Left lung (tissue), 10 donors: Measurements from ENCODE around the gene BTK. TPM values are rescaled to one million over a fixed set of nuclear protein-coding genes. Genes with fewer than 3 reads are reported as not detected.

Source experiments
- ATAC-seq: fragments of 200-7000 bp; cut with Tn5 transposase; one replicate; pipeline ENCODE4 v1.9.1; 2020; ENCODE audit warnings: moderate library complexity
- DNase-seq, 4 donors: peaks; one replicate each; pipeline ENCODE4 v3.0.0-alpha.2; 2013 to 2020
- H3K27ac ChIP-seq, 2 donors: fragments of 200-600 bp; sonication (generic) in 1 of 2; one replicate each; pipeline versions ENCODE4 v1.5.0 to v1.8.0; 2020 to 2021
- H3K27me3 ChIP-seq, 2 donors: fragments of 200-600 bp; sonication (generic) in 1 of 2; one replicate each; pipeline versions ENCODE4 v1.5.0 to v1.8.0; 2020 to 2021
- H3K36me3 ChIP-seq, 2 donors: fragments of 200-600 bp; sonication (generic) in 1 of 2; one replicate each; pipeline versions ENCODE4 v1.5.0 to v1.8.0; 2020 to 2021
- H3K4me1 ChIP-seq, 2 donors: fragments of 200-600 bp; one replicate each; pipeline ENCODE4 v1.8.0; 2021
- H3K4me3 ChIP-seq, 2 donors: fragments of 200-600 bp; sonication (generic) in 1 of 2; one replicate each; pipeline versions ENCODE4 v1.5.0 to v1.8.0; 2020 to 2021; ENCODE audit warnings: mild to moderate bottlenecking in 1 of 2
- H3K9me3 ChIP-seq, 2 donors: fragments of 200-600 bp; sonication (generic) in 1 of 2; one replicate each; pipeline versions ENCODE4 v1.5.0 to v1.8.0; 2020 to 2021
- intact Hi-C, 2 donors: fragments of 100-400 bp; cut with DNase I; formaldehyde crosslinking; loops; one replicate each; pipeline versions ENCODE4 v1.11.2 to v1.14.2; 2022
- polyA plus RNA-seq, 6 donors: library from polyadenylated mRNA; unstranded; fragments of 120-200 nt; gene quantifications; one replicate each; pipeline ENCODE4 v1.2.1, GENCODE V29; 2013; ENCODE audit not compliant: insufficient read length in 6 of 6
- total RNA-seq, 2 donors: library from RNA; stranded (reverse); fragmentation: NEBNext Ultra II Directional; extraction: Animal tissue kit (Norgen Biotek cat#: 25700); gene quantifications; one replicate each; pipeline ENCODE4 v1.2.1, GENCODE V29; 2021
- TF ChIP-seq, protein P1 (sequence below), 2 donors: fragments of 200-600 bp; sonication (generic) in 1 of 2; IDR thresholded peaks; one replicate each; pipeline versions ENCODE4 v1.5.0 to v1.8.0; 2021; ENCODE audit warnings: antibody characterized with exemption in 2 of 2
- donor health status: DM: no; HTN: yes; CAD: no.
- donor health status: DM: no; HTN: no; CAD: no.

Gene BTK
- total and polyA plus RNA-seq, 8 donors = 4.2 to 26.6 (median 4.8) TPM

DNA sequence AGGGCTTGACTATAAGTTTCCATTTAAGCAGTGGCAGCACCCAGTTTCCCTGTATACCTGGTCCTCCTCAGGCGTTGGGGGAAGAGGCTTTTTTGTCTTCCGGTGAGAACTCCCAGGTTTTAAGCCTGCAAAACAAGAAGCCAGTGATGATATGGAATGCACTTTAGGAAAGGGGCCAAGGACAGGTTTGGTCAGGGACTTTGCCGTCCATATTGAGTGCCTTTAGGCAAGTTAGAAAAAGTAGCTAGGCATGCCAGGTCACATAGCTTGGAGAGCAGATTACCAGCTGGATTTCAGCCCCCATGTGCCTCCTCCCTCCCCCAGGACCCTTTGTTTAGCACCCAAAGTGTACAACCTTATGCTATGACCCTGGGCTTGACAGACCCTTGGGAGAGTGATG is 23.9 kb downstream of the BTK start:
- TF ChIP-seq, protein P1, sequence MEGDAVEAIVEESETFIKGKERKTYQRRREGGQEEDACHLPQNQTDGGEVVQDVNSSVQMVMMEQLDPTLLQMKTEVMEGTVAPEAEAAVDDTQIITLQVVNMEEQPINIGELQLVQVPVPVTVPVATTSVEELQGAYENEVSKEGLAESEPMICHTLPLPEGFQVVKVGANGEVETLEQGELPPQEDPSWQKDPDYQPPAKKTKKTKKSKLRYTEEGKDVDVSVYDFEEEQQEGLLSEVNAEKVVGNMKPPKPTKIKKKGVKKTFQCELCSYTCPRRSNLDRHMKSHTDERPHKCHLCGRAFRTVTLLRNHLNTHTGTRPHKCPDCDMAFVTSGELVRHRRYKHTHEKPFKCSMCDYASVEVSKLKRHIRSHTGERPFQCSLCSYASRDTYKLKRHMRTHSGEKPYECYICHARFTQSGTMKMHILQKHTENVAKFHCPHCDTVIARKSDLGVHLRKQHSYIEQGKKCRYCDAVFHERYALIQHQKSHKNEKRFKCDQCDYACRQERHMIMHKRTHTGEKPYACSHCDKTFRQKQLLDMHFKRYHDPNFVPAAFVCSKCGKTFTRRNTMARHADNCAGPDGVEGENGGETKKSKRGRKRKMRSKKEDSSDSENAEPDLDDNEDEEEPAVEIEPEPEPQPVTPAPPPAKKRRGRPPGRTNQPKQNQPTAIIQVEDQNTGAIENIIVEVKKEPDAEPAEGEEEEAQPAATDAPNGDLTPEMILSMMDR (IDR thresholded peaks at IDR 0.05) = no peak
- ATAC-seq = no peak

DNA sequence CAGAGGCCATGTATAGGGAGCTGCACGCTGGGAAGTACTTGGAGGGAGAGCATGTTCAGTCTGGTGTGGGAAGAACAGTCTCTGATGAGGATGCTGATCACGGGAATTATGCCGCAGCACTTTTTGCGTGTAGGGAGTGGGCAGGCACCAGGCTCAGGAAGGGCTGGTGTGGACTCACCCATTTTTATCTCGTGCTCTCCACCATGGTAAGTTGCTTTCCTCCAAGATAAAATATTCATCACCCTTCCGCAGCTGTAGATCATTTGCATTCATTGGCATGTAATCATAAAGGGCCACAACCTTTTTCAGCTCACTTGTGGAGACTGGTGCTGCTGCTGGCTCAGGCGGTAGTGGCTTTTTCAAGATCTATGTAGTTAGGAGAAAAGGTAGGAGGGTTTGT is 25.6 kb downstream of the BTK start:
- H3K4me1 ChIP-seq = no peaks in the 10 kb centered on the region
- H3K4me3 ChIP-seq = no peak overlapping the region
- ATAC-seq (no peak), DNase-seq (no peak)
- H3K27me3 ChIP-seq = no peaks in the 10 kb centered on the region
- no peaks in the 10 kb centered on the region for H3K9me3 ChIP-seq
- intact Hi-C loops = no loop called here
- no peak overlapping the region for H3K27ac ChIP-seq
- TF ChIP-seq, protein P1 (IDR thresholded peaks at IDR 0.05) = no peak
- H3K36me3 ChIP-seq = peaks cover 0 to 18% of the 10 kb centered on the region in 2 donors

More for the DNA sequence above, 23.9 kb downstream of the BTK start:
- H3K27ac ChIP-seq = no peak overlapping the region
- no peaks in the 10 kb centered on the region for H3K4me1 ChIP-seq
- no peak overlapping the region for H3K4me3 ChIP-seq
- peaks cover 0 to 18% of the 10 kb centered on the region in 2 donors for H3K36me3 ChIP-seq
- H3K9me3 ChIP-seq = no peaks in the 10 kb centered on the region
- no peak for DNase-seq
- intact Hi-C loops = no loop called here
- H3K27me3 ChIP-seq = no peaks in the 10 kb centered on the region

DNA sequence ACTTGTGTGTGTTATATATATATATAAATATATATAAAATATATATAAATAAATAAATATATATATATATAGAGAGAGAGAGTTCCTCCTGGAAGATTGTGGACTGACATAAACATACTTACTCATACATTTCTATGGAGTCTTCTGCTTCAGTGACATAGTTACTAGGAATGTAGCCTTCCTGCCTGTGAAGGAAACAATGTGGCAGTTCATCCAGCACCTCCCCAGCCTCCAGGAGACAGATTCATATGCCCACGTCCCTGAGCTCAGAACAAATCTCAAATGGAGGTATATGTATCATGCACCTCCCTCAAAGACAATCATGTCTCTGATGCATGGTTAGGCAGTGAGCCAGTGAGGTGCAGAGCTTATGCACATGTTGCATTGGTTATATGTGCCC is 26.0 kb downstream of the BTK start:
- no peak overlapping the region for H3K27ac ChIP-seq
- no peaks in the 10 kb centered on the region for H3K9me3 ChIP-seq
- peaks cover 0 to 18% of the 10 kb centered on the region in 2 donors for H3K36me3 ChIP-seq
- TF ChIP-seq, protein P1 (IDR thresholded peaks at IDR 0.05) = no peak
- intact Hi-C loops = no loop called here
- ATAC-seq = no peak
- H3K27me3 ChIP-seq = no peaks in the 10 kb centered on the region
- H3K4me1 ChIP-seq = no peaks in the 10 kb centered on the region
- DNase-seq = no peak
- no peak overlapping the region for H3K4me3 ChIP-seq

DNA sequence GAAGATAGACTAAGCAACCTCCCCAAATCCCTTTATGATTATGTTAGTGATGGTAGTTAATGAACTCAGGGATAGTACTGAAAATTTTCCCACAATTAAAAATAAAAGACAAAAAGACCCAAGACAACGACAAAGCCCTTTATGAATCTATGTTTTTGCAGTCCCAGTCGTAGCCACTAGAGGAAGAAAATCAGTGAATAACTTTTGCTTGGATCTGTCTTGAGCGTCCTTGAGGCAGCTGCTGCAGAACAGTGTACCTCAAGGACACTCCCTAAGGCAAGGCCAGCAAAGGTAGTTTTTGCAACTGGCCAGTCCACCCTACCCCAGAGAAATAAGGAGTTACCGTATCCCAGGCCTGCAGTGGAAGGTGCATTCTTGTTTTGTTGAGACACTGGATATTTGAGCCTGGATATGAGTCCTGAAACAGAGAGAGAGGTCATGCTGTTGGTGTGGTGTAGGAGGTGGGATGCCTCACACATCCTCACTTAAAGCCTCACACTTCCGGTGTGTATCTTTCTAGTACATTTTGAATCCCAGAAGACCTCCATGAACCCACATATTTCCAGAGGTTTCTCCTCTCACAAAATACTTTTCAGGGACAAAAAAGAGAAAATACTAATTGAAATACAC is 28.7 kb downstream of the BTK start:
- no peak for ATAC-seq
- TF ChIP-seq, protein P1 (IDR thresholded peaks at IDR 0.05) = no peak
- peaks cover 0 to 25% of the 10 kb centered on the region in 2 donors for H3K36me3 ChIP-seq
- intact Hi-C loops = no loop called here
- no peak overlapping the region for H3K27ac ChIP-seq
- H3K4me3 ChIP-seq = no peak overlapping the region
- H3K9me3 ChIP-seq = no peaks in the 10 kb centered on the region
- no peak for DNase-seq
- H3K4me1 ChIP-seq = no peaks in the 10 kb centered on the region
- no peaks in the 10 kb centered on the region for H3K27me3 ChIP-seq

DNA sequence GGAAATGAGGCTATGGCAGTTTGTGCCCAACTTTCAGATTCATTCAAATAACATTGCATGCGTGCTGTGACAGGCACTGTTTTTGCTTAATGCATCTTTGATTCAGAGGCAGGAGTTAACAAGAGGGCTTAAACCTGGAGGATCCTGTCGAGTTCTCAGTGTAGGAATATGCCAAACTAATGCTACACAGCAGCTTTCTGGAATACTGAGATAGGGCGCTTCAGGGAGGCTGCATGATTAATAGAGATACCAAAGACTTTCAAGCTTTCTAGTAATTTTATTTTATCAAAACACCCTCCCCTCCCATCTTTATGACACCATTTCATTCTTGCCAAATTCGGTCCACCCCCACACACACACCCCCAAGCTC is 36.8 kb downstream of the BTK start:
- Histone ChIP-seq H3K27me3 (no peaks in the 10 kb centered on the region), H3K9me3 (no peaks in the 10 kb centered on the region), H3K27ac (peak overlapping the region in 1 of 2 donors; percentile 81), H3K36me3 (peaks cover 0 to 18% of the 10 kb centered on the region in 2 donors), H3K4me1 (peaks cover 0 to 2% of the 10 kb centered on the region in 2 donors), H3K4me3 (peak overlapping the region; percentile 42 to 54)
- no peak for ATAC-seq
- TF ChIP-seq, protein P1 (IDR thresholded peaks at IDR 0.05) = no peak
- no peak for DNase-seq
- intact Hi-C loops = no loop called here
